GM23338 (cell line): Measurements from ENCODE around the gene PRPH2. TPM values are rescaled to one million over a fixed set of nuclear protein-coding genes. Genes with fewer than 3 reads are reported as not detected.

Experiments
- ATAC-seq: fragments of 200-7000 bp; cut with Tn5 transposase; 3 replicates; pipeline ENCODE4 v1.9.1; 2020
- DNase-seq: peaks from one replicate; pipeline ENCODE4 v3.0.0-alpha.2; 2015; ENCODE audit warnings: low spot score
- H2AFZ ChIP-seq: fragments of 200-600 bp; sonication (generic); 2 replicates; pipeline ENCODE4 v1.8.0; 2016; ENCODE audit warnings: antibody characterized with exemption, mild to moderate bottlenecking, moderate library complexity
- H3F3A ChIP-seq: fragments of 200-600 bp; sonication (generic); replicated peaks from 2 replicates; pipeline ENCODE4 v1.8.0; 2017; ENCODE audit warnings: antibody characterized with exemption, mixed run types, low read depth
- H3K27ac ChIP-seq: fragments of 200-600 bp; sonication (generic); 2 replicates; pipeline ENCODE4 v1.6.1; 2016; ENCODE audit warnings: low read depth
- H3K27me3 ChIP-seq: fragments of 200-600 bp; sonication (generic); 2 replicates; pipeline ENCODE4 v1.8.0; 2016; ENCODE audit warnings: mild to moderate bottlenecking, mixed run types, moderate library complexity; ENCODE audit not compliant: insufficient read depth
- H3K36me3 ChIP-seq: fragments of 200-600 bp; sonication (generic); 2 replicates; pipeline ENCODE4 v1.8.0; 2016; ENCODE audit warnings: mild to moderate bottlenecking; ENCODE audit not compliant: insufficient read depth
- H3K4me1 ChIP-seq: fragments of 200-600 bp; sonication (generic); 2 replicates; pipeline ENCODE4 v1.8.0; 2016; ENCODE audit warnings: mild to moderate bottlenecking, moderate library complexity; ENCODE audit not compliant: insufficient read depth
- H3K4me2 ChIP-seq: fragments of 200-600 bp; sonication (generic); 2 replicates; pipeline ENCODE4 v1.7.1; 2017; ENCODE audit warnings: mixed run types
- H3K4me3 ChIP-seq: fragments of 200-600 bp; sonication (generic); 2 replicates; pipeline ENCODE4 v1.6.1; 2016; ENCODE audit warnings: mixed run types
- H3K79me2 ChIP-seq: fragments of 200-600 bp; sonication (generic); replicated peaks from 2 replicates; pipeline ENCODE4 v1.8.0; 2017; ENCODE audit warnings: mild to moderate bottlenecking; ENCODE audit not compliant: insufficient read depth
- H3K9me2 ChIP-seq: fragments of 200-600 bp; sonication (generic); 2 replicates; pipeline ENCODE4 v1.8.0; 2017; ENCODE audit not compliant: insufficient read depth
- H4K20me1 ChIP-seq: fragments of 200-600 bp; sonication (generic); replicated peaks from 2 replicates; pipeline ENCODE4 v1.8.0; 2017; ENCODE audit warnings: mild to moderate bottlenecking; ENCODE audit not compliant: insufficient read depth
- H3K27ac Mint-ChIP-seq: 2 replicates; pipeline ENCODE4 v1.8.0; 2020; ENCODE audit warnings: inconsistent platforms, mild to moderate bottlenecking, moderate library complexity, mixed read lengths
- H3K27me3 Mint-ChIP-seq: 3 replicates; pipeline ENCODE4 v1.8.0; 2022; ENCODE audit warnings: low read depth, mild to moderate bottlenecking, moderate library complexity, mixed read lengths, inconsistent platforms; ENCODE audit not compliant: insufficient read depth, poor library complexity
- H3K36me3 Mint-ChIP-seq: 3 replicates; pipeline ENCODE4 v1.8.0; 2021; ENCODE audit warnings: low read depth, mild to moderate bottlenecking, inconsistent platforms, moderate library complexity, mixed read lengths
- H3K4me1 Mint-ChIP-seq: 3 replicates; pipeline ENCODE4 v1.8.0; 2020; ENCODE audit warnings: mild to moderate bottlenecking, inconsistent platforms, mixed read lengths
- H3K4me3 Mint-ChIP-seq: 3 replicates; pipeline ENCODE4 v1.8.0; 2021; ENCODE audit warnings: moderate library complexity, mild to moderate bottlenecking, inconsistent platforms, mixed read lengths
- H3K9me3 Mint-ChIP-seq: 3 replicates; pipeline ENCODE4 v1.8.0; 2020; ENCODE audit warnings: moderate library complexity, mild to moderate bottlenecking, inconsistent platforms, mixed read lengths
- CREB1 ChIP-seq: fragments of 250-450 bp; sonication (Bioruptor Pico); IDR thresholded peaks from 2 replicates; pipeline ENCODE4 v1.5.0; 2020; ENCODE audit warnings: low read depth, mild to moderate bottlenecking, moderate library complexity
- EZH2 ChIP-seq: fragments of 200-600 bp; sonication (generic); IDR thresholded peaks from one replicate; pipeline ENCODE4 v1.8.0; 2017; ENCODE audit warnings: antibody characterized with exemption, mild to moderate bottlenecking, low read depth; ENCODE audit not compliant: unreplicated experiment
- EZH2phosphoT487 ChIP-seq: fragments of 200-600 bp; sonication (generic); IDR thresholded peaks from one replicate; pipeline ENCODE4 v1.8.1; 2018; ENCODE audit warnings: antibody characterized with exemption; ENCODE audit not compliant: unreplicated experiment
- JUNB ChIP-seq: IDR thresholded peaks from one replicate; pipeline ENCODE4 v1.6.1; 2016; ENCODE audit warnings: antibody characterized with exemption; ENCODE audit not compliant: unreplicated experiment
- NANOG ChIP-seq: IDR thresholded peaks from 2 replicates; pipeline ENCODE4 v1.6.1; 2016; ENCODE audit warnings: antibody characterized with exemption, borderline replicate concordance
- POLR2AphosphoS5 ChIP-seq: IDR thresholded peaks from 2 replicates; pipeline ENCODE4 v1.6.1; 2016; ENCODE audit warnings: antibody characterized with exemption, low read depth
- STAT1 ChIP-seq: IDR thresholded peaks from one replicate; pipeline ENCODE4 v1.6.1; 2016; ENCODE audit warnings: antibody characterized with exemption; ENCODE audit not compliant: unreplicated experiment
- ZNF114 ChIP-seq: fragments of 250-450 bp; sonication (Bioruptor Pico); IDR thresholded peaks from 2 replicates; pipeline ENCODE4 v1.5.0; 2020; ENCODE audit warnings: mild to moderate bottlenecking, moderate library complexity
- ZNF331 ChIP-seq: fragments of 250-450 bp; sonication (Bioruptor Pico); IDR thresholded peaks from 2 replicates; pipeline ENCODE4 v1.5.0; 2020; ENCODE audit warnings: low read depth, mild to moderate bottlenecking, moderate library complexity
- polyA plus RNA-seq: library from polyadenylated mRNA; unstranded; fragments of >200 nt; fragmentation: Nextera tagmentation; extraction: Ambion mirVana; gene quantifications from 2 replicates; pipeline ENCODE4 v1.2.1, GENCODE V29; 2016
- total RNA-seq: library from RNA; depleted of rRNA; stranded (reverse); fragments of >200 nt; shearing (Covaris generic); gene quantifications from 2 replicates; pipeline ENCODE4 v1.2.3, GENCODE V29; 2014
- TF ChIP-seq, protein P1 (sequence below): IDR thresholded peaks from 2 replicates; pipeline ENCODE4 v1.6.1; 2016; ENCODE audit warnings: antibody characterized with exemption
- TF ChIP-seq, protein P2 (sequence below): fragments of 250-450 bp; sonication (Bioruptor Pico); IDR thresholded peaks from 2 replicates; pipeline ENCODE4 v1.5.0; 2020; ENCODE audit warnings: mild to moderate bottlenecking, moderate library complexity
- TF ChIP-seq, protein P3 (sequence below): IDR thresholded peaks from one replicate; pipeline ENCODE4 v1.6.1; 2018; ENCODE audit warnings: antibody characterized with exemption; ENCODE audit not compliant: unreplicated experiment

PRPH2 gene
- total and polyA plus RNA-seq, 2 experiments from 2014 or later = 0.50 to 0.52 TPM

DNA sequence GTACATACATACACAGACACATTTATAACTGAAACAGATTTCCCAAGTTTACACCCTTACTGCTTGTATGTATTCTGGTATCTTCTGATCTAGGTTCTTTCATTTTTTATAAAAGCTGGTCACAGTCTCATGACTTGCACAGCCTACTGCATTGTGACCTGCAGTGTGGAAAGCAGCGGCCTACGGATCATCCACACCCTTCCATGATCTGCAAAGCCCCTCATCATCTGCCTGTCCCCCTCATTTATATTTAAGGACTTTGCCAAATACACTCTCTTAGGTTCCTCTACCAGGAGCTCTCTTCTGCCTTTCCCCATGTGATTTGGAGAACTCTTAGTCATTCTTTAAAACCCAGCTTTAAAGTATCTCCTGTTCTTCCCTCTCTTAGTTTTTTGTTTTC, 47.4 kb upstream of the PRPH2 start:
- Histone ChIP-seq H3K27me3 (no peaks in the 10 kb centered on the region), H3K9me2 (no peaks in the 10 kb centered on the region), H3K4me2 (no peak overlapping the region), H3F3A (no peaks in the 10 kb centered on the region), H4K20me1 (no peaks in the 10 kb centered on the region), H2AFZ (no peak overlapping the region), H3K79me2 (0 out of 2 replicates have a peak, but pooled peaks cover 6% of the 10 kb centered on the region), H3K4me3 (no peak overlapping the region), H3K4me1 (peaks cover 19% of the 10 kb centered on the region), H3K27ac (no peak overlapping the region), H3K36me3 (no peaks in the 10 kb centered on the region)
- peaks cover 40% of the 10 kb centered on the region for H3K4me1 Mint-ChIP-seq
- no peaks in the 10 kb centered on the region for H3K9me3 Mint-ChIP-seq
- peaks cover 10% of the 10 kb centered on the region for H3K27me3 Mint-ChIP-seq
- no peak overlapping the region for H3K27ac Mint-ChIP-seq
- no peaks in the 10 kb centered on the region for H3K36me3 Mint-ChIP-seq
- H3K4me3 Mint-ChIP-seq = no peak overlapping the region
- no peak for DNase-seq
- ATAC-seq = no peak
- TF ChIP-seq ZNF114 = no peak
- TF ChIP-seq STAT1 = no peak
- TF ChIP-seq, protein P1, sequence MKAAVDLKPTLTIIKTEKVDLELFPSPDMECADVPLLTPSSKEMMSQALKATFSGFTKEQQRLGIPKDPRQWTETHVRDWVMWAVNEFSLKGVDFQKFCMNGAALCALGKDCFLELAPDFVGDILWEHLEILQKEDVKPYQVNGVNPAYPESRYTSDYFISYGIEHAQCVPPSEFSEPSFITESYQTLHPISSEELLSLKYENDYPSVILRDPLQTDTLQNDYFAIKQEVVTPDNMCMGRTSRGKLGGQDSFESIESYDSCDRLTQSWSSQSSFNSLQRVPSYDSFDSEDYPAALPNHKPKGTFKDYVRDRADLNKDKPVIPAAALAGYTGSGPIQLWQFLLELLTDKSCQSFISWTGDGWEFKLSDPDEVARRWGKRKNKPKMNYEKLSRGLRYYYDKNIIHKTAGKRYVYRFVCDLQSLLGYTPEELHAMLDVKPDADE = no peak
- TF ChIP-seq ZNF331 (CRISPR knock-in tag) = no peak

DNA sequence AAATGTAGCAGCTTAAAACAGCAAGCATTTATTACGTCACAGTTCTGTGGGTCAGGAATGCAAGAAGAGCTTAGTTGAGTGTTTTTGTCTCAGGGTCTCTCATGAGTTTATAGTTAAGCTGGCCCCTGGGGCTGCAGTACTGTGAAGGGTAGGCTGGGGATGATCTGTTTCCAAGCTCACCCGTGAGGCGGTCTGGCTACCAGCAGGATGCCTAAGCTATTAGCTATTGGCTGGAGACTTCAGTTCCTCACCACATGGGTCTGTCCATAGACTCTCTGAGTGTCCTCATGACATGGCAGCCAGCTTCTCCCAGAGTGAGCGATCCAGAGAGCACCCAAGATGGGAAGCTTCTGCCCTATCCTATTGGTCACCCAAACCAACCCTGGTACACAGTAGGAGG, 46.7 kb upstream of the PRPH2 start:
- Histone ChIP-seq H3K36me3 (no peaks in the 10 kb centered on the region), H3K4me2 (no peak overlapping the region), H3K27me3 (no peaks in the 10 kb centered on the region), H3K4me1 (peaks cover 21% of the 10 kb centered on the region), H4K20me1 (no peaks in the 10 kb centered on the region), H2AFZ (no peak overlapping the region), H3K27ac (no peak overlapping the region), H3F3A (no peaks in the 10 kb centered on the region), H3K4me3 (no peak overlapping the region), H3K9me2 (no peaks in the 10 kb centered on the region), H3K79me2 (0 out of 2 replicates have a peak, but pooled peaks cover 4% of the 10 kb centered on the region)
- Mint-ChIP-seq H3K27ac (no peak overlapping the region), H3K9me3 (no peaks in the 10 kb centered on the region), H3K27me3 (peaks cover 8% of the 10 kb centered on the region), H3K4me3 (no peak overlapping the region), H3K4me1 (peaks cover 37% of the 10 kb centered on the region), H3K36me3 (no peaks in the 10 kb centered on the region)
- DNase-seq = no peak
- TF ChIP-seq EZH2phosphoT487 (no peak), EZH2 (no peak), ZNF114 (no peak), STAT1 (no peak), JUNB (no peak), POLR2AphosphoS5 (no peak), CREB1 (CRISPR knock-in tag) (no peak), NANOG (no peak), ZNF331 (CRISPR knock-in tag) (no peak)
- TF ChIP-seq, protein P2, sequence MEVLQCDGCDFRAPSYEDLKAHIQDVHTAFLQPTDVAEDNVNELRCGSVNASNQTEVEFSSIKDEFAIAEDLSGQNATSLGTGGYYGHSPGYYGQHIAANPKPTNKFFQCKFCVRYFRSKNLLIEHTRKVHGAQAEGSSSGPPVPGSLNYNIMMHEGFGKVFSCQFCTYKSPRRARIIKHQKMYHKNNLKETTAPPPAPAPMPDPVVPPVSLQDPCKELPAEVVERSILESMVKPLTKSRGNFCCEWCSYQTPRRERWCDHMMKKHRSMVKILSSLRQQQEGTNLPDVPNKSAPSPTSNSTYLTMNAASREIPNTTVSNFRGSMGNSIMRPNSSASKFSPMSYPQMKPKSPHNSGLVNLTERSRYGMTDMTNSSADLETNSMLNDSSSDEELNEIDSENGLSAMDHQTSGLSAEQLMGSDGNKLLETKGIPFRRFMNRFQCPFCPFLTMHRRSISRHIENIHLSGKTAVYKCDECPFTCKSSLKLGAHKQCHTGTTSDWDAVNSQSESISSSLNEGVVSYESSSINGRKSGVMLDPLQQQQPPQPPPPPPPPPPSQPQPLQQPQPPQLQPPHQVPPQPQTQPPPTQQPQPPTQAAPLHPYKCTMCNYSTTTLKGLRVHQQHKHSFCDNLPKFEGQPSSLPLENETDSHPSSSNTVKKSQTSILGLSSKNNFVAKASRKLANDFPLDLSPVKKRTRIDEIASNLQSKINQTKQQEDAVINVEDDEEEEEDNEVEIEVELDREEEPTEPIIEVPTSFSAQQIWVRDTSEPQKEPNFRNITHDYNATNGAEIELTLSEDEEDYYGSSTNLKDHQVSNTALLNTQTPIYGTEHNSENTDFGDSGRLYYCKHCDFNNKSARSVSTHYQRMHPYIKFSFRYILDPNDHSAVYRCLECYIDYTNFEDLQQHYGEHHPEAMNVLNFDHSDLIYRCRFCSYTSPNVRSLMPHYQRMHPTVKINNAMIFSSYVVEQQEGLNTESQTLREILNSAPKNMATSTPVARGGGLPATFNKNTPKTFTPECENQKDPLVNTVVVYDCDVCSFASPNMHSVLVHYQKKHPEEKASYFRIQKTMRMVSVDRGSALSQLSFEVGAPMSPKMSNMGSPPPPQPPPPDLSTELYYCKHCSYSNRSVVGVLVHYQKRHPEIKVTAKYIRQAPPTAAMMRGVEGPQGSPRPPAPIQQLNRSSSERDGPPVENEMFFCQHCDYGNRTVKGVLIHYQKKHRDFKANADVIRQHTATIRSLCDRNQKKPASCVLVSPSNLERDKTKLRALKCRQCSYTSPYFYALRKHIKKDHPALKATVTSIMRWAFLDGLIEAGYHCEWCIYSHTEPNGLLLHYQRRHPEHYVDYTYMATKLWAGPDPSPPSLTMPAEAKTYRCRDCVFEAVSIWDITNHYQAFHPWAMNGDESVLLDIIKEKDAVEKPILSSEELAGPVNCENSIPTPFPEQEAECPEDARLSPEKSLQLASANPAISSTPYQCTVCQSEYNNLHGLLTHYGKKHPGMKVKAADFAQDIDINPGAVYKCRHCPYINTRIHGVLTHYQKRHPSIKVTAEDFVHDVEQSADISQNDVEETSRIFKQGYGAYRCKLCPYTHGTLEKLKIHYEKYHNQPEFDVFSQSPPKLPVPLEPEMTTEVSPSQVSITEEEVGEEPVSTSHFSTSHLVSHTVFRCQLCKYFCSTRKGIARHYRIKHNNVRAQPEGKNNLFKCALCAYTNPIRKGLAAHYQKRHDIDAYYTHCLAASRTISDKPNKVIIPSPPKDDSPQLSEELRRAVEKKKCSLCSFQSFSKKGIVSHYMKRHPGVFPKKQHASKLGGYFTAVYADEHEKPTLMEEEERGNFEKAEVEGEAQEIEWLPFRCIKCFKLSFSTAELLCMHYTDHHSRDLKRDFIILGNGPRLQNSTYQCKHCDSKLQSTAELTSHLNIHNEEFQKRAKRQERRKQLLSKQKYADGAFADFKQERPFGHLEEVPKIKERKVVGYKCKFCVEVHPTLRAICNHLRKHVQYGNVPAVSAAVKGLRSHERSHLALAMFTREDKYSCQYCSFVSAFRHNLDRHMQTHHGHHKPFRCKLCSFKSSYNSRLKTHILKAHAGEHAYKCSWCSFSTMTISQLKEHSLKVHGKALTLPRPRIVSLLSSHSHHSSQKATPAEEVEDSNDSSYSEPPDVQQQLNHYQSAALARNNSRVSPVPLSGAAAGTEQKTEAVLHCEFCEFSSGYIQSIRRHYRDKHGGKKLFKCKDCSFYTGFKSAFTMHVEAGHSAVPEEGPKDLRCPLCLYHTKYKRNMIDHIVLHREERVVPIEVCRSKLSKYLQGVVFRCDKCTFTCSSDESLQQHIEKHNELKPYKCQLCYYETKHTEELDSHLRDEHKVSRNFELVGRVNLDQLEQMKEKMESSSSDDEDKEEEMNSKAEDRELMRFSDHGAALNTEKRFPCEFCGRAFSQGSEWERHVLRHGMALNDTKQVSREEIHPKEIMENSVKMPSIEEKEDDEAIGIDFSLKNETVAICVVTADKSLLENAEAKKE (CRISPR knock-in tag) = no peak
- TF ChIP-seq, protein P3, sequence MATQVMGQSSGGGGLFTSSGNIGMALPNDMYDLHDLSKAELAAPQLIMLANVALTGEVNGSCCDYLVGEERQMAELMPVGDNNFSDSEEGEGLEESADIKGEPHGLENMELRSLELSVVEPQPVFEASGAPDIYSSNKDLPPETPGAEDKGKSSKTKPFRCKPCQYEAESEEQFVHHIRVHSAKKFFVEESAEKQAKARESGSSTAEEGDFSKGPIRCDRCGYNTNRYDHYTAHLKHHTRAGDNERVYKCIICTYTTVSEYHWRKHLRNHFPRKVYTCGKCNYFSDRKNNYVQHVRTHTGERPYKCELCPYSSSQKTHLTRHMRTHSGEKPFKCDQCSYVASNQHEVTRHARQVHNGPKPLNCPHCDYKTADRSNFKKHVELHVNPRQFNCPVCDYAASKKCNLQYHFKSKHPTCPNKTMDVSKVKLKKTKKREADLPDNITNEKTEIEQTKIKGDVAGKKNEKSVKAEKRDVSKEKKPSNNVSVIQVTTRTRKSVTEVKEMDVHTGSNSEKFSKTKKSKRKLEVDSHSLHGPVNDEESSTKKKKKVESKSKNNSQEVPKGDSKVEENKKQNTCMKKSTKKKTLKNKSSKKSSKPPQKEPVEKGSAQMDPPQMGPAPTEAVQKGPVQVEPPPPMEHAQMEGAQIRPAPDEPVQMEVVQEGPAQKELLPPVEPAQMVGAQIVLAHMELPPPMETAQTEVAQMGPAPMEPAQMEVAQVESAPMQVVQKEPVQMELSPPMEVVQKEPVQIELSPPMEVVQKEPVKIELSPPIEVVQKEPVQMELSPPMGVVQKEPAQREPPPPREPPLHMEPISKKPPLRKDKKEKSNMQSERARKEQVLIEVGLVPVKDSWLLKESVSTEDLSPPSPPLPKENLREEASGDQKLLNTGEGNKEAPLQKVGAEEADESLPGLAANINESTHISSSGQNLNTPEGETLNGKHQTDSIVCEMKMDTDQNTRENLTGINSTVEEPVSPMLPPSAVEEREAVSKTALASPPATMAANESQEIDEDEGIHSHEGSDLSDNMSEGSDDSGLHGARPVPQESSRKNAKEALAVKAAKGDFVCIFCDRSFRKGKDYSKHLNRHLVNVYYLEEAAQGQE = no peak
- no peak for ATAC-seq
